ENCODE measurements around the gene MBD3L4.
"Not testable (repeated sequence)": the region's sequence is repeated elsewhere in the genome, so short reads cannot be mapped to it uniquely, and the experiment has no call there.

DNA sequence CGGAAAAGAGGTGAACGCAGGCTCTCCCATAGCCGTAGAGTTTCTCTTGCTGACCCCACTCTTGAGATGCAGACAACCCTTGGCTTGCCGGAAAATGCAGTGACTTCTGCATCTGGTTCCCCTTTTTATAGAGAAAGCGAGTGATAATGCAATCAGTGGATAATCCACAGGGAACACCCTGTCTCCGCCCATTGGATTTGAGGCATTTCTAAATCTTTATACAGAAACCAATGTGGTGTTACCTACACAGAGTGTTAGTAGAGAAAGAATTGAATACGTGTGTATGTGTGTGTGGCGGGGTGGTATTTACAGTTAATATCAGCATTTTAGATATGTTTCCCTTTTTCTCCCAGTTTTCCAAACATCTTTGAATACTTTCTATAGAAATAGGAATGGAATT is 18.6 kb upstream of the MBD3L4 start, which contains the start of gene MBD3L3:
- TF ChIP-seq, protein P1, sequence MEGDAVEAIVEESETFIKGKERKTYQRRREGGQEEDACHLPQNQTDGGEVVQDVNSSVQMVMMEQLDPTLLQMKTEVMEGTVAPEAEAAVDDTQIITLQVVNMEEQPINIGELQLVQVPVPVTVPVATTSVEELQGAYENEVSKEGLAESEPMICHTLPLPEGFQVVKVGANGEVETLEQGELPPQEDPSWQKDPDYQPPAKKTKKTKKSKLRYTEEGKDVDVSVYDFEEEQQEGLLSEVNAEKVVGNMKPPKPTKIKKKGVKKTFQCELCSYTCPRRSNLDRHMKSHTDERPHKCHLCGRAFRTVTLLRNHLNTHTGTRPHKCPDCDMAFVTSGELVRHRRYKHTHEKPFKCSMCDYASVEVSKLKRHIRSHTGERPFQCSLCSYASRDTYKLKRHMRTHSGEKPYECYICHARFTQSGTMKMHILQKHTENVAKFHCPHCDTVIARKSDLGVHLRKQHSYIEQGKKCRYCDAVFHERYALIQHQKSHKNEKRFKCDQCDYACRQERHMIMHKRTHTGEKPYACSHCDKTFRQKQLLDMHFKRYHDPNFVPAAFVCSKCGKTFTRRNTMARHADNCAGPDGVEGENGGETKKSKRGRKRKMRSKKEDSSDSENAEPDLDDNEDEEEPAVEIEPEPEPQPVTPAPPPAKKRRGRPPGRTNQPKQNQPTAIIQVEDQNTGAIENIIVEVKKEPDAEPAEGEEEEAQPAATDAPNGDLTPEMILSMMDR (IDR thresholded peaks at IDR 0.05; ENCODE audit: insufficient read depth, low read length, poor library complexity, severe bottlenecking) = not testable (repeated sequence)
- TF ChIP-seq EZH2phosphoT487 (conservative IDR thresholded peaks at IDR 0.05; ENCODE audit: low read length) = not testable (repeated sequence)
